IPS-15b (cell line): ENCODE results near the gene GCLC.
"Not testable (repeated sequence)": the region's sequence is repeated elsewhere in the genome, so short reads cannot be mapped to it uniquely, and the experiment has no call there.

Experiments
- H3K27me3 ChIP-seq: one replicate; pipeline ENCODE4 v1.6.1; 2013; ENCODE audit warnings: low read length; ENCODE audit not compliant: control insufficient read depth, insufficient read depth
- H3K36me3 ChIP-seq: one replicate; pipeline ENCODE4 v1.6.1; 2013; ENCODE audit warnings: low read length; ENCODE audit not compliant: control insufficient read depth, insufficient read depth
- H3K4me1 ChIP-seq: one replicate; pipeline ENCODE4 v1.6.1; 2013; ENCODE audit warnings: mild to moderate bottlenecking, low read length; ENCODE audit not compliant: control insufficient read depth, insufficient read depth
- H3K4me3 ChIP-seq: one replicate; pipeline ENCODE4 v1.5.1; 2013; ENCODE audit warnings: low read depth, low read length
- H3K9ac ChIP-seq: one replicate; pipeline ENCODE4 v1.6.1; 2013; ENCODE audit warnings: low read depth, mild to moderate bottlenecking, low read length
- H3K9me3 ChIP-seq: one replicate; pipeline ENCODE4 v1.6.1; 2013; ENCODE audit warnings: mild to moderate bottlenecking, low read length; ENCODE audit not compliant: control insufficient read depth, insufficient read depth

Gene GCLC

DNA sequence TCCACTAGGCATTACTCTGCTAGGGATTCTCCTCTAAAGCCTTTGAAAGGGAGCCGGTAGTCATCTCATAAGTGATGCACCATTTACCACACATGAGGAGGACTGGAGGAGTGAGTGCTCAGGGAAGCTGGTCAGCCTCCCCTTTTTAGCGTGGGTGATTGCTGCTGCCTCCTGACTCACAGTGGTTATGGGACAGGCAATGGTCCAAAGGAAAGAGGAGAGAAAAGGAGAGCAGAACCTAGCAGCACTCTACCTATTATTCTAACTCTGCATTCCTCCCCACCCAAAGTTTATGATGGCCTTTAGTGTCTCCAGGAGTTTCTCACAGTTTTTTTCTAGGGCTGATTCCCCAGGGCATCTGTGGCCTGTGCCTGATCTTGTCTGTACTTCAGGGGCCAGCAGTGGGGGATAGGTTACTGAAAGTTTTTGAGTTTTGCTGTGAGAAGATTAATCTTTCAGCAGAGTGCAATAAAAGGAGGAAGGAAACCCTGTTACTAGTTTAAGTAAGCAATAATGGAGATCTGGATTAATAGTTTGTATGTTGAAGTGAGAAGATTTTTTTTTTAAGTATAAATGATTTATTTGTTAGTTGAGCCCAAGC lies 36.4 kb upstream of the GCLC start:
- Histone ChIP-seq H3K4me3 (no peak overlapping the region), H3K9ac (no peak overlapping the region), H3K4me1 (no peaks in the 10 kb centered on the region), H3K9me3 (no peaks in the 10 kb centered on the region), H3K36me3 (no peaks in the 10 kb centered on the region), H3K27me3 (no peaks in the 10 kb centered on the region)

GRCh38 chr6:53579338-53579737 lies 34.4 kb upstream of the GCLC start:
- H3K27me3 ChIP-seq: no peaks in the 10 kb centered on the region

GRCh38 chr6:53578371-53578770 lies 33.5 kb upstream of the GCLC start:
- no peak overlapping the region for H3K4me3 ChIP-seq
- no peaks in the 10 kb centered on the region for H3K9me3 ChIP-seq
- H3K4me1 ChIP-seq: no peaks in the 10 kb centered on the region
- H3K27me3 ChIP-seq: no peaks in the 10 kb centered on the region
- no peaks in the 10 kb centered on the region for H3K36me3 ChIP-seq
- no peak overlapping the region for H3K9ac ChIP-seq

More at GRCh38 chr6:53579338-53579737, 34.4 kb upstream of the GCLC start:
- Histone ChIP-seq H3K9ac (no peak overlapping the region), H3K9me3 (no peaks in the 10 kb centered on the region), H3K4me3 (no peak overlapping the region), H3K36me3 (no peaks in the 10 kb centered on the region), H3K4me1 (no peaks in the 10 kb centered on the region)

GRCh38 chr6:53573299-53573698 lies 28.4 kb upstream of the GCLC start:
- Histone ChIP-seq H3K27me3 (no peaks in the 10 kb centered on the region), H3K36me3 (no peaks in the 10 kb centered on the region), H3K4me3 (no peak overlapping the region), H3K9me3 (no peaks in the 10 kb centered on the region), H3K9ac (no peak overlapping the region), H3K4me1 (peaks cover 2% of the 10 kb centered on the region)

DNA sequence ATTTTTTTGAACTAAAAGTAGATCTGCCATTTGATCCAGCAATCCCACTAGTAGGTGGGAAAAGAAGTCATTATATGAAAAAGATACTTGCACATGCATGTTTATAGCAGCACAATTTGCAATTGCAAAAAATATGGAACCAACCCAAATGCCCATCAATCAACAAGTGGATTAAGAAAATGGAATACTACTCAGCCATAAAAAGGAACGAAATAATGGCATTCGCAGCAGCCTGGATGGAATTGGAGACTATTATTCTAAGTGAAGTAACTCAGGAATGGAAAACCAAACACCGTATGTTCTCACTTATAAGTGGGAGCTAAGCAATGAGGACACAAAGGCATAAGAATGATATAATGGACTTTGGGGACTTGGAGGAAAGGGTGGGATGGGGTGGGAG lies 27.5 kb upstream of the GCLC start:
- H3K9ac ChIP-seq, H3K4me3 ChIP-seq, H3K9me3 ChIP-seq, H3K27me3 ChIP-seq, H3K4me1 ChIP-seq, H3K36me3 ChIP-seq: not testable (repeated sequence)

DNA sequence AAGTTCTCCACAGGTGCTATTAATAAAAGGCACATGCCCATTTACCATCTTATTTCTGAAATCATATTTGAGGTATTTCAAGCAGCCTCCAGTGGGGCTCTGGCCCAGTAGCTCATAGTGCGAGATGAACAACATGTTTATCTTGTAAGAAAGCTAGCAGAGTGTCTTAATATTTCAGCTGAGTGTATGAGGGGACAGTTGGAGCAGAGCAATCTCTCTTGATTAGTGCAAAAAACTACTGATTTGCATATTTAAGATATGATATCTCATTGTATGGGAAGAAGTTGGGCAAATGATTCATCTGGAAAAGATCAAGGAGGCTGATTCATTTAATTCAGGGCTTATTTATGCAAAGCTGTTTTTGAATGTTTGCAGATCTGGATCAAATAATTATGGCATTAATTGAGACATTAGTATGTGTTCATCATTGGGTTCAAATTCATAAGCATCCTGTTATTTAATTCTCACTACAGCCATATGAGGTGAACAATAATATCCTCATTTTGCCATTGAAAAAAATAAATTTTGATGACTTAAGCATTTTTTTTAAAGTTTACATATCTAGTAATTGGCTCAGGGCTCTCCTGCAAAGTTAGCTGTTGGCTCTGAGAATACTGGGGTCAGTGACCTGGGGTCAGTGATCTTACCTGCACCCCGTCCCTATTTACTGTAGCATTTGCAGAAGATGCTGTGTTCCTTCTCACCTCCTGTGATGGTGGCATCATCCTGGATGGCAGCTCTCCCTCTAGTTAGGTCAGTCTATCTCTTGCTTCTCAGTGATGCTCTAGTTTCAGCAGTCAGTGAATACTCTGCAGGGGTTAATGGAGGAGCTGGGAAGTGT lies 24.1 kb upstream of the GCLC start:
- H3K4me1 ChIP-seq: peaks cover 2% of the 10 kb centered on the region
- no peaks in the 10 kb centered on the region for H3K36me3 ChIP-seq
- H3K9me3 ChIP-seq: no peaks in the 10 kb centered on the region
- H3K27me3 ChIP-seq: no peaks in the 10 kb centered on the region
- H3K4me3 ChIP-seq: no peak overlapping the region
- no peak overlapping the region for H3K9ac ChIP-seq

- no peaks in the 10 kb centered on the region for H3K27me3 ChIP-seq
- no peaks in the 10 kb centered on the region for H3K4me1 ChIP-seq
- H3K9ac ChIP-seq: no peak overlapping the region
- H3K36me3 ChIP-seq: no peaks in the 10 kb centered on the region
- no peak overlapping the region for H3K4me3 ChIP-seq
- H3K9me3 ChIP-seq: no peaks in the 10 kb centered on the region
These were observed 22.8 kb upstream of the GCLC start for GRCh38 chr6:53567701-53568100.

GRCh38 chr6:53566755-53567154 lies 21.9 kb upstream of the GCLC start:
- no peak overlapping the region for H3K4me3 ChIP-seq
- H3K9me3 ChIP-seq: no peaks in the 10 kb centered on the region
- H3K27me3 ChIP-seq: no peaks in the 10 kb centered on the region
- H3K36me3 ChIP-seq: no peaks in the 10 kb centered on the region
- no peaks in the 10 kb centered on the region for H3K4me1 ChIP-seq
- no peak overlapping the region for H3K9ac ChIP-seq

GRCh38 chr6:53565886-53566285 lies 21.0 kb upstream of the GCLC start:
- Histone ChIP-seq H3K9ac (no peak overlapping the region), H3K9me3 (no peaks in the 10 kb centered on the region), H3K27me3 (no peaks in the 10 kb centered on the region)

DNA sequence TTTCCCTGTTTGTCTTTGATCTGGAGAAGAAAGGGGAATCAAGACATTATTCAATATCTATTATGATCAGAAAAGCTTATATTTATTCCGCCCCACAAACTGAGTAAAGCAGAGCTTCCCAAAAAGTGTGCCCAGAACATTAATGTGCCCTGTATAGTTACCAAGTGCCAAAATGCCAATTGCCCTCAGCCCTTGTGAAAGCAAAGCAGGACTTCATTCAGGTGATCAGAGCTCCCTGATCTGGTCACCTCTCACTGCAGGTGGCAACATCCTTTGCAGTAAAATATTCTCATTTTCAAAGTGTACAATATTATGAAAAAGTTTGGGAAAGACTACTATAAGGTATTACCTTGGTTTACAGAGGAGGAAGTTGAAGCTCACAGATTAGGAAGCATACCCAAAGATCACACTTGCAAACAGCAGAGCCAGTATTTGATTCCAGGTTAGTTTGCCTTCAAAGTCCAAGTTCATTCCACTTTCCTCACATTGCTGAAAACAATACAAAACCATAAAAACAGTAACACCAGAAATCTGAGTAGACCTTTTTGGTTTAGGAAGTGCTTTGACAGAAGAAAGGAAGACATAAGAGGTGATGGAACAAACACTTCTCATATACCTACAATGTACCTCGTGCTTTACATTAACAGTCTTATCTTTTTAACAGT lies 19.6 kb upstream of the GCLC start:
- H3K9me3 ChIP-seq: no peaks in the 10 kb centered on the region
- H3K4me1 ChIP-seq: no peaks in the 10 kb centered on the region
- H3K36me3 ChIP-seq: no peaks in the 10 kb centered on the region
- H3K27me3 ChIP-seq: no peaks in the 10 kb centered on the region
- H3K4me3 ChIP-seq: no peak overlapping the region
- H3K9ac ChIP-seq: no peak overlapping the region

More at GRCh38 chr6:53565886-53566285, 21.0 kb upstream of the GCLC start:
- Histone ChIP-seq H3K4me3 (no peak overlapping the region), H3K36me3 (no peaks in the 10 kb centered on the region), H3K4me1 (no peaks in the 10 kb centered on the region)

DNA sequence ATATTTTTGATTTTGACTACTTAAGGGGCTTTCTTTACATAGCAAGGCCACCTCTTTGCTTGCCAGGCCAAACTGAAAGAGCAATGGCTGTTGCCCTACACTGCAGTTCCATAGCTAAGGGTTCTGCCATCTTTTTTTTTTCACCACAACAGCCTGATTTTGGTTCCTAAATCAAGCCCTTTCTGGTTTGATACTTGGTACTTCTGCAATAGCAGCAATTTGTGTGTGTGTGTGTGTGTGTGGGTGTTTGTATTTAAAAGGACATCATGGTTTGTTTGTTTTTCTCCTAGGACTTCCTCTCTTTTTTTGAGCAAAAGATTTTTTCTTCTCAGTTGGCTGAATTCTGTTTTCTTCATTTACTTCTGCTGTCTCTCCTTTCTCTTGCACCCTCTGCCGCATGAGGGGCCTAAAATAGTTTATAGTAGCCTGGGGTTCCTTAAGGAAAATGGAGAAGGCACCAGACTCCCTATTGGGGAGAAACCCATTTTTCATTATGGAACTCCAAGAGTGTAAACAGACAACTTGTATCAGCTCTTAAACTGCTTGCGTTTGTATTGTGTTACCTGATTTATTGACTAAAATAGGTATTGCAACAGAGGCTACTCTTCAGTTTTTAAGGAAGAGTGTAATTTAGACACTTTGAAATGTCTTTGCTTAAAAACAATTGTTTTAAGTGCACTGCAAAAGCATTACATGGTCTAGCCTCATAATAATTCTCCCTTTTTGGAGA lies 12.2 kb upstream of the GCLC start:
- H3K9me3 ChIP-seq: no peaks in the 10 kb centered on the region
- no peaks in the 10 kb centered on the region for H3K4me1 ChIP-seq
- no peaks in the 10 kb centered on the region for H3K27me3 ChIP-seq

More for the DNA sequence above, 12.2 kb upstream of the GCLC start:
- Histone ChIP-seq H3K4me3 (no peak overlapping the region), H3K36me3 (no peaks in the 10 kb centered on the region), H3K9ac (no peak overlapping the region)
